ENCODE results near the gene MRPL11. TPM values are rescaled to one million over a fixed set of nuclear protein-coding genes. Genes with fewer than 3 reads are reported as not detected.

The MRPL11 gene
- total and polyA plus RNA-seq, 2 of the 13 experiments (the other 11 are each of a cell fraction or from before 2014, with no cell fraction given): 72.9 to 176 TPM

- TF ChIP-seq ZNF704 (CRISPR knock-in tag; IDR thresholded peaks at IDR 0.05; ENCODE audit: borderline replicate concordance) (peak; percentile 66; the same call in 1 of the 2 replicates), SMAD1 (CRISPR knock-in tag; IDR thresholded peaks at IDR 0.05; ENCODE audit: borderline replicate concordance, low read depth) (no peak), ZNF292 (CRISPR knock-in tag; IDR thresholded peaks at IDR 0.05; ENCODE audit: borderline replicate concordance, low read depth) (no peak), ZNF441 (CRISPR knock-in tag; IDR thresholded peaks at IDR 0.05; ENCODE audit: borderline replicate concordance) (no peak), TFE3 (CRISPR knock-in tag; IDR thresholded peaks at IDR 0.05) (0 out of 2 replicates have a peak, but pooled peaks have one; percentile 31), E2F1 (CRISPR knock-in tag; IDR thresholded peaks at IDR 0.05) (no peak), MXD1 (CRISPR knock-in tag; IDR thresholded peaks at IDR 0.05) (no peak), ARID2 (CRISPR knock-in tag; IDR thresholded peaks at IDR 0.05; ENCODE audit: borderline replicate concordance) (no peak), PLRG1 (conservative IDR thresholded peaks at IDR 0.05) (no peak), RARG (CRISPR knock-in tag; IDR thresholded peaks at IDR 0.05; ENCODE audit: low read depth) (no peak), ZSCAN22 (CRISPR knock-in tag; IDR thresholded peaks at IDR 0.05) (no peak), ZFP1 (CRISPR knock-in tag; IDR thresholded peaks at IDR 0.05) (no peak), HOXA9 (CRISPR knock-in tag; IDR thresholded peaks at IDR 0.05; ENCODE audit: borderline replicate concordance) (no peak), POLR2G (IDR thresholded peaks at IDR 0.05; ENCODE audit: low read depth, low read length) (no peak), KDM2A (CRISPR knock-in tag; IDR thresholded peaks at IDR 0.05; ENCODE audit: borderline replicate concordance, low read depth) (peak; percentile 88), CAMTA2 (CRISPR knock-in tag; IDR thresholded peaks at IDR 0.05; ENCODE audit: borderline replicate concordance) (no peak), NR2F2 (IDR thresholded peaks at IDR 0.05; ENCODE audit: borderline replicate concordance, low read depth) (no peak), CHCHD3 (CRISPR knock-in tag; IDR thresholded peaks at IDR 0.05) (no peak), GLMP (CRISPR knock-in tag; IDR thresholded peaks at IDR 0.05; ENCODE audit: borderline replicate concordance) (no peak), TCF7 (IDR thresholded peaks at IDR 0.05; ENCODE audit: low read depth) (no peak), ISL2 (CRISPR knock-in tag; IDR thresholded peaks at IDR 0.05) (no peak), IKZF1 (IDR thresholded peaks at IDR 0.05) (no peak), CERS6 (CRISPR knock-in tag; IDR thresholded peaks at IDR 0.05) (no peak), ZNF12 (CRISPR knock-in tag; IDR thresholded peaks at IDR 0.05) (no peak), FOXA3 (CRISPR knock-in tag; IDR thresholded peaks at IDR 0.05) (no peak)
Measured at GRCh38 chr11:66408488-66409214, 30.0 kb downstream of the MRPL11 start (continued).

All from HepG2 (cell line).